Middle frontal gyrus (tissue), 1 donor: ENCODE results near the gene ORM1.

ENCODE experiments used
- DNase-seq: peaks from one replicate; pipeline ENCODE4 v3.0.0-alpha.2; 2015; ENCODE audit warnings: low spot score; ENCODE audit errors: extremely low spot score

Gene ORM1

DNA sequence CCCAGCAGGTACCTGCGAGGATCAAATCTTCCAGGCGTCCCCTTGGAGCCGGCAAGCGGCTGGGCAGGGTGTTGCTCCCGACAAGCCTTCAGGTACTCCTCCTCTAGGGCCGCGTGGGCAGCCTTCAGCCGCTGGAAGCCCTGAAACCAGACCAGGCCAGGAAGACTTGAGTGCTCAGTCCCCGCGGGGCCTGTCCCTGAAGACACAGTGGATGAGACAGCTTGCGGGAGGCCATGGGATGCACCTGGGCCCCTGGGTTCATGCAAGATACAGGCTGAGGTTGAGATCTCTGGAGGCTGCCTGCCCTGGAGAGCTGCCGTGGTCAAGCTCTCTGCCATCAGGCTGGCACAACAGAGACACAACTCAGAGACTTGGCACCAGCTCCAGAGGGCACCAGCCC, 39.5 kb downstream of the ORM1 start:
- no peak for DNase-seq

DNA sequence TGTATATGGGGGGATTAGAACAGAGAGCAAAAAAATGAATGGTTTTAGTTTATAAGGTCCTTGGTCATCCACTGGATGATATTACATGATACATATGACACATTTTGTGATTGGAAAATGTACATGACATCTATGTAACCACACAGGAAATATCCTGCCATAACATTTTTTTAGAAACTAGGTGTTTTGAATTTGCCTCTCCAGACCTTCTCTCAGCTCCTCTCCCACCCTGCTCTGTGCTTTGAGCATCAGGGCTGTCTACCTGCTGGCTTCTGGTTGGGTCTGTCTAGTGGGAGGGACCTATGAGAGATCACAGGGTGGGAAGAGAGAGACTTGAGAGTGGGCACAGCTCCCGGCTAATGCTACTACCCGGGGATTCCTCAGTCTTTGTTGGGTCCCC, 40.5 kb downstream of the ORM1 start:
- no peak for DNase-seq

DNA sequence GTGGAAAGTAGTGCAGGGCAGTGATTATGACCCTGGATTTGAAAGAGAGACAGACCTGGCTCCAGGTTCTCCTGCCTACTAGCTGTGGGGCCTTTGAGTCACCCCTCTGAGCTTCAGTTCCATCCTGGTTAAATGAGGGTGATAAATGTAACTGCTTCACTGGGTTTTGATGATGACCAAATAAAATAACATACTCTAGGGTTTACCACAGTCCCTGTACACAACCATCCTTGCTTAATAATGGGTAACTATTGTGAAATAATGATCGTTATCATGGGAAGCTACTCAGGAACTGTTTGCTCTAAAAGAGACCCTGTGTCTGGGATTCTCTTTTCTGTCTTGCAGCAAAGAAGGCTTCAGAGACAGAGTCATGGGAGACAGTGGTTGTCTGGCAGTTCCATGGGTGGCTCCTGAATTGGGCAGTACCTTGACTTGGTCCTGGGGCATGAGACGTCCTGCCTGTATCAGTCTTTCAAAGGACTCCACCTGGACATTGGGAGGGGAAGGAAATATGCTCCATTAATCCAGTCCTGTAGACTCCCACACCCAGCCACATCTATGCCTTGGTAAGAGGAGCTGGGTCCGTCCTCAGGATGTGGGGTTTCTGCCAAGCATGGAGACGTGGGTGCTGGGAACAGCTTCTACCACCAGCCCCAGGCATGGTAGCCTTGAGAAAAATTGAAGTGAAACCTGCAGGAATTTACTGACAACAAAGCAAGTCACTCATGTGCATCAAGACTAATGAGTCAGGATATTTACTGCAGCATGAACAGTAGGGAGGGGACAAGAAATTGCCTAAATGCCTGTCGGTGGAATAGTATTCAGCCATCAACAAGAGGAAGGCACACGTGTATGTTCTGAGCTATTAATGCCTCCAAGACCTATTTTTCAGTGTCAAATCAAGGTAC, 41.5 kb downstream of the ORM1 start:
- no peak for DNase-seq

DNA sequence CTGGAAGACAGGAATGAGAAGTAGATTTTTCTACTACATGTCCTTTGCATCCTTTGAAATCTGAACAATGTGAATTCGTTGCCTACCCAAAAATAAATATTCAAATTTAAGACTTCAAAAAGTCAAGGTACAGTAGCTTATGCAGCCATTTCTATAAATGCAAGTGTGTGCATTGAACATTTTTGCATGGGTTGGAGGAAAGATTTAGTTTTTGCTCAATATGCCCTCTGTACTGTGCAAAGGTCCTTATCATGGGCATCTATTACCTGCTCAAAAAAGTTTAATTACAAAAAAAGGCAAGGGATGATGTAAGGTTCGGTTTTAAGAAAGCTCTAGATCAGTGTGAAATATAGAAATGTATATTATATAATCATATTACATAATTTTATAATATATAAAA, 42.3 kb downstream of the ORM1 start:
- DNase-seq = no peak

DNA sequence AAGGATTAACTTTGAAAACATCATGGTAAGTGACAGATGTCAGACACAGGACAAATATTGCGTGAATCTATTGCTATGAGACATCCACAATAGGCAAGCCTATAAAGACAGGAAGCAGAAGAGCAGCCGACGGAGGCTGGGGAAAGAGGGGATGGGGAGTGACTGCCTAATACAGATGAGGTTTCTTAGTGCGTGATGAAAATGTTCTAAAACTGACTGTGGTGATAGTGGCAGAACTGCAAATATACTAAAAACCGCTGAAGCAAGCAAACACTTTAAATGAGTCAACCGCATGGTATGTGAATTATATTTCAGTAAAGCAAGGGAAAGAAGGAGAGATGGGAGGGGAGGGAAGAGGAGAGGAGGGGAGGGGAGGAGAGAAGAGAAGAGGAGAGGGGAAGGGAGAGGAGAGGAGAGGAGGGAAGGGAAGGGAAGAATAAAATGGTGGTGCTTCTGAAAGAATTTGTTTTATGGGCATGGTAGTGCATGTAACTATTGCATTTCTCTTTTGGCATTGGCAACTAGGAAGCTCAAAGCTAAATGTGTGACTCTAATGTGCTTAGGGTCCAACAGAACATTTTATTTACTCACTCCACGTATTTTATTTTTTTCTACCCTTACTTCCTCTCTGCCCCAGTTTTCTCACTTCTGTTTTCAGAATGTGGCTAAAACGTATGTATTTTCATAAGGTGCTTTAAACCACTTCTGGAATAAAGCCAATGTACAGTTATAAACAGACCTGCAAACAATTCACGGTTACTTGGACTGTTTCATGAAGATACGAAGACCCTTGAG, 43.6 kb downstream of the ORM1 start:
- DNase-seq = no peak

DNA sequence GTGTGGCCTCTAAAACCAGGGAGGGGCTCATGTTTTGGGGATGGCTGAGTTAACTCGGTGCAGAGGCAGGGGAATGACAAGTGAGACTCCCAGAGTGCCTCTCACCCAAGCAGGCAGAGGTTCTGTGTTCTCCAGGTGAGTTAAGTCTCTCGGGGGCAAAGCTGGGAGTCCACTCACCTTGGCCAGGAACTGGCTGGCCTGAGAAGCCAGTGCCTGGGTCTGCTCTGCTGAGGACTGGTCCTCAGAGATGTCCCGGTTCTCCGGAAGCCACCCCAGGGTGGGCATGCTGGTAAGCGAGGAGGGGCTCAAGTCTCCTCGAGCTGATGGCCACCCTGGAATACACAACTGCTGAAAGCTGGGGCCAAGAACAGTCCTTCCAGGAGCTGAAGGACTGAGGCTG, 44.5 kb downstream of the ORM1 start:
- DNase-seq = no peak

DNA sequence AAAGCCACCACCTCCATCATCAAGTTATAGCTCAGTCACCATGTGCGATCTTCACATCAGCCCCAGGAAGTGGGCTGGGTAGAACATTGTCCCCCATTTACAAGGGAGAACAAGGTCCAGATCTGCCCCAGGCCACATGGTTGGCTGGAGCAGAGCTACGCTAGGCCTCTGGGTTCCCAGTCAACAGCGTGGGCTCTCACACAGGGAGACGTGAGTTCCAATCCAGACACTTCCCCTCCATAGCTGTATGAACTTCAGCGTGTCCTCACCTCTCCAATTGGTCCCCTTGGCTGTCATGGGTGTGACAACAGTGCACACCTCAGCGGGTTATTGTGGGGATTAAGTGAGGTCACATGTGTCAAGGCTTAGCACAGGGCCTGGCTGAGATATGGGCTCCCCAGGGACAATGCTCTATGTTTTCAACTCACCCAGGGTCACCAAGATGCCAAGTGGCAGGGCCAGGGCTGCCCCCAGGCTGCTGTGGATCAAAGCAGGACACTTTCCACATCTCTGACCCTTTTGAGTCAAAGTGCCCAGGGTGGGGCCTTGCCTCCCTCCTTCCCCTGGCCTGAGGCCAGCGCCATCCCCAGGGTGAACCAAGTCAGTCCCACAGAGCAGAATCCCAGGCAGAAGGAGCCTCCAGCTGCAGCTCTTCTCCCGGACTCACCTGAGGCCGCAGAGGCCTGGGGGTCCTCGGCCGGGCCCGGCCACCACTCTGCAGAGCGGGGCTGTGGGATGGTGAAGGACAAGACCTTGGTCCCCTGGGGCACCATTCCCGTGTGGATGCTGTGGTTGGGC, 45.1 kb downstream of the ORM1 start:
- no peak for DNase-seq

DNA sequence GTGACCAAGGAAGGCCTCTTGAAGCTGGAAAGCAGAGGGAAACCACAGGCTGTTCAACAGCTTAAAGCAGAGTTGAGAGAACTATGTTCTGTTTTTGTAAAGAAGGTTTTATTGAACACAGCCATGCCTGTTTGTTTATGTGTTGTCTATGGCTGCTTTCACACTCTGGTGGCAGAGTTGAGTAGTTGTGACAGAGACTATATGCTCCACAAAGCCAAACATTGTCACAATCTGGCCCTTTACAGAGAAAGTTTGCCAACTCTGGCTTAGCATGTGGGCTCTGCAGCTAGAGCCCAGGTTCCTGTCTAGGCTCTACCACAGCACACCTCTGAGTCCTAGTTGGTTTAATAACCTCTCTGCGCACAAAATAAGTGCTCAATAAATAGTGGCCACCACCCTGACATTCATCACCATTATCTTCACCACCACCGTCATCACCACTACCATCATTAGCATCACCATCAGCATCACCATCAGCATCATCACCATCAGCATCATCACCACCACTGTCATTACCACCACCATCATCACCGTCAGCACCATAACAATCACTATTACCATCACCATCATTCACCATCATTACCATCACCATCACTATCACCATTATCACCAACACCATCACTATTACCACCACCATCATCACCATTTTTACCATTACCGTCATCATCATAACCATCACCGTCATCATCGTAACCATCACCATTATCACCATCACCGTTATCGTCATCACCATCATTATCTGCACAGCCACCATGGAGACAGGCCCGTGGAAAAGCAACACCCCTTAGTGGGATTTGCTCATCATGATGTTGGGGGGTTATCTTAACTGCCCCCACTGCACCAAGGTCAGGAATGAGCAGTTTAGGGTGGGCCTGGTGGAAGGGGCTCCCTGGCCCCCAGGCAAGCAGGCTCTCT, 46.6 kb downstream of the ORM1 start:
- no peak for DNase-seq

DNA sequence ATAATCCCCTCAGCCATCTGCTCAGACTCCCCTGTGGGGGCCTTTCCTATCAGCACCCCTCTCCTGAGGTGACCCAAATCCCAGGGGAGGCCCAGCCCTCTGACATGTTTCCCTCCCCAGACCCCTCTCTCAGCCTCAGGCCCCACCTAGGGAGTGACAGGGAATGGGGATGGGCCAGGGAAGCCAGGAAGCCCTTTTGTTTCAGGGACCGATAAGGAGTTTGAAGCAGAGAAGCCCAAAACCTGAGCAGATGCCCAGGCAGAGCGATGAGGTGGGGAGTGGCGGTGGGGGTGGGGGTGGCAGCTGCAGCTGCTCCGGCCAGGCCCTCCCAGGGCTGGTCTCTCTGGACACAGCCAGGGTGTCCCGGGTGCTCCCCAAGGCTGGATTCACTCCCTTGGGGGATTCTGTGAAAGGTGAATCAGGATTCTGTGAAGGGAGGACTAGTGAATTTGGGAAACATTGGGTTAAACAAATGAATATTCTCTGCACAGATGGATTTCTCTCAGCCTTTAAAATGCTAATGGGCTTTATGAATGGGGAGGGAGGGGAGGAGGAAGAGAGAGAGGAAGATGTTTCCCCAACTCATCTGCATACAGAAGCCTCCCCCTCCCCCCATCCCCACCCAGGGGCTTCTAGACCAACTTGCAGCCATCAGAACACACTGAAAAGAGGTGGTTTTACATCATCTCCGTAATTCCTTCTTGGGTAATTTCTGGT, 47.5 kb downstream of the ORM1 start:
- DNase-seq = no peak

DNA sequence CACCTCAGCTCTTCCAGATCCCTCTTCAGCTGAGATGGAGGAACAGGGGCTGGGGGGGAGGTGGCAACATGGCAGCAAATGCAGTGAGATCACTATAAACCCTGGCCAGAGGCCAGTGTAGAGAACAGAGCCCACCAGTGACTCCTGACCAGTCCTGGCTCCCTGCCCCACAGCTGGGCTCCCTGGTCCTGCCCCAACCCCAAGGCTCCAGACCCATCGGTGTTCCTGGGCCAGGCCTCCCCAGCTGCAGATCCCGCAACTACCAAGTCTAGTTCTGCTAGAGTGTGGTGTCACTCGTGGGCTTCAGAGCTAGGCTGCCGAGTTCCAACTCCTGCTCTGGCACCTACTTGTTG, 48.0 kb downstream of the ORM1 start:
- peak; percentile 51 for DNase-seq

DNA sequence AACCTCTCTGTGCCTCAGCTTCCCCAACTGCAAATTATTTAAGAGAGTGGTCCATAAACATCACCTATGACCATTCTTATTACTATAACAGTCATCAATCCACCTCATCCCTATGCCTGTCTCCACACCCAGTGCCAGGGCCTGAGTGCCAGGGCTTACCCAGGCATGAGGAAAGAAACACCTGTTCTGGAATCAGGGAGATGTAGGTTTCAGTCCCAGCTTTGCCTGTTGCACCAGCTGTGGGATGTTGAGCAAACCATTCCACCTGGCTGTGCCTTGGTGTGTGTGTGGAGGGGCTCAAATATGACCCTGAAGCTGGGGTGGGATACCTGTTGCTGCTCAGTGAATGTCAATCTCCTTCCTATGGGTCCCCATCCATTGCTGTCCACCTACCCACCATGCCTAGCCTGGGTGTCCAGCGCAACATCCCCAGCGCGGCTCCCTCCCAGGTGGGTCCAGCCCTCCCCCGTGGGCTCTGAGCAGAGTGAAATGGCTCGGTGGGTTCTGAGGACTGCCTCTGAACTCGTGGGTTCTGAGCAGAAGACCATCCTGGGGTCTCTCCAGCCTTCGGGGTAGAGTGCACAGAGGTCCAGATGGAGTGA, 48.5 kb downstream of the ORM1 start:
- DNase-seq = no peak

DNA sequence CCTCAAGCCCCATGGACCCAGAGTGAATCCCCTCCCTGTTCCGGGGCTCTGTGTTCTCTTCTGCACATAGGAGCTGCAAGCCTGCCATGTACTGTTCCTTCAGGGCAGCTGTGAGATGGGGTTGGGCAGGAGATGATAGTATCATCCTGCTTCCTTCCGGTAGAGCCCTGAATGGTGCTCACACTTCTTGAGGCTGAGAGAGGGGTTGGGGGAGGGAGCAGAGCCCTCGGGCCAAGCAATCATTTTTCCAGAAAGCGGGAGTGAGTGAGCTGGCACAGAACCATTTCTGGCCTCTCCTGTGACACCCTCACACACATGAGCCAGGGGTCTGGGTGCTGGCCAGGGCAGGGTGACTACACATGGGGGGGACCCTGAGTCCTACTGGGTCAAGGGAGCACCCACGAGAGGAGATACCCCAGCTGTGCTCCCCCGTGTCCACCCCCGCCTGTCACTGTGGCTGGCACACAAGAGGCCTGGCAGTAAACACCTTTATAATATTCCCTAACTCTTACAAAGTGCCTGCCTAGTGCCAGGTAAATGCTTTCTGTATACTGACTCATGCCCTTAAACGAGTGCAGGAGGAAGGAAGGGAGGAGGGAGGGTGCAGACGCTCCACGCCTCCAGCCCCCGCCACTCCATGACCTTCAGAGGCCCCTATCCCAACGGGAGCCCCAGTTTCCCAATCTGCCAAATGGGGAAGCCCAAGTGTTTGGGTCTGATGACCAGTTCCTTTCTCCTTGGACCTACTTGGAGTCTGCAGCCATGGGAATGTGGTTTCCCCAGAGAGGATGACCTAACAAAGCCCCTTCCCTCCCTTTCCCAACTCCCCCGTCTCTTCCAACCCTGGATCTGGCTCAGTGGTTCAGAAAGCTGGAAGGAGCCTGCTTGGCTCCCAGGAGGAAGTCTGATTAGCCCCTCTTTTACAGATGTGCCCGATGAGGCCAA, 49.3 kb downstream of the ORM1 start:
- DNase-seq = no peak

DNA sequence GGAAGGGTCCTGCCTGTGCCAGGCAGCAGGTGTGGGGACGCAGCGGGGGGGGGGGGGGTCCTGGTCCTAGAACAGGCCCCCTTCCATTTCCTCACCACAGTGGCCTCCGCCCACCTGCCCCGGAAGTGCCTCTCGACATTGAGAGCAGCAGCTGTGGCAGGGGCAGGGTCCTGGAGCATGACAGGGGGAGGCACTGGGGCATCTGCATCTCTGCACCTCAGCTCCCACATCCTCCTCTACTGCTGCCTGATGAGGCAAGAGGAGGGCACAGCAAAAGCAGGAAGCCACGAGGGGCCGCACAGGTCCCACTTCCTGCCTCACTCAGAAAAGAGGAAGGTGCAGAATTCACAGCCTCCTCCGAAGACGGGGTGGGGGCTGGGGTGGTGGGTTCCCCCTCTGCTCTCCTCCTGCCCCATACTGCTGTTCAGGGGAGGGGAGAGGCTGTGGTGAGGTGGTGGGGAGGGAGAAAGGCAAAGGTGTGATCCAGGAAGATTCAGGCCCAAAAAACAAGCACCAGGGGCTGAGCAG, 50.1 kb downstream of the ORM1 start:
- DNase-seq = no peak

DNA sequence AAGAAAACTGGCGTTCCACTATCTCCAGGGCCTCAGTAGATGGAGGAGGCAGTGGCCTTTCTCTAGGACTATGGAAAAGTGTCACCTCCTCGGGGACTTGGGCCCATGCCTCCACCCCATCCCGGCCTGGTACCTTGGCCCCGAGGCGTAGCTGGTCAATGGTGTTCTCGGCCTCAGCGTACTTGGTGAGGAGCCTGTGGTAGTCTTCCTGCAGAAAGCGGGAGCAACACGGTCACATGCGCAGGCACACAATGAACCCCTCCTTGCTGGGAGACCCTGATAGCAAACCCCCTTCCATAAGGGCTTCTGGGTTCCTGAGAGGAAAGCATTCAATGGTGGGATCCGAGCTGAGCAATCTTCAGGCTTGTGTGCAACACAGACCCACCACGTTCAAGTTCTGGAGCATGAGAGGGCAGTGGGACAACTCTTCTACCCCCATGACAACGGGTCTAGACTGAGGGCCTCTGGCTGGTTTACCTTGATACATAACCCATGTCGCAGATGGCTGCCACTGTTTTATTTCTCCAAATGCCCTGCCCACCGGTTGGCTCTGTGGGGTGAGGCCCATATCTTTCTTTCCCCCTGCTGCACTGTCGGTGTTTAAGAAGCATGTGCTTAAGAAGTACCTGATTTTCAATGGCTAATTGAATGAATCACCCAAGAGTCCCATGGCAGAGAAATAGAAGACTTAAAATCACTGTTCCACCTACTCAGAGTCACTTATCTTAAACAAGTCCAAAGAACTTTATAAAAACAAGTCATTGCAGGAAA, 51.2 kb downstream of the ORM1 start:
- no peak for DNase-seq

DNA sequence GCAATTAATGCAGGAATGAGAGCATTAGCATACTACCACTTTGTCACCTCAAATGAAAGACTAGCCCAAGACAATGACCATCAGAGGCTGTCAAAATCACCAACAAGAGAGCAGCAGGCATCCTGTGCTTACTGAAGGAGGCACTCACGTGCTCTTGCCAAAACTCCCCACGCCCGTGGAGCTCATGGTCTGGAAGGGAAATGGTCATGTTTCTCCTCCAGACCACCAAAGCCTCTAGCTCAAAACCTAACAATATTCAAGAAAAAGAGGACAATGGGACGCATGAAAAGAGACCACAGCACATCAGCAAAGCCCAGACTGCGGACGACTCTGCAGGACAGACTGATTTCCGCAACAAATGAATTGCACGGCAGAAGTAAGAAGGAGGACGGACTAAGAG, 52.0 kb downstream of the ORM1 start:
- no peak for DNase-seq

DNA sequence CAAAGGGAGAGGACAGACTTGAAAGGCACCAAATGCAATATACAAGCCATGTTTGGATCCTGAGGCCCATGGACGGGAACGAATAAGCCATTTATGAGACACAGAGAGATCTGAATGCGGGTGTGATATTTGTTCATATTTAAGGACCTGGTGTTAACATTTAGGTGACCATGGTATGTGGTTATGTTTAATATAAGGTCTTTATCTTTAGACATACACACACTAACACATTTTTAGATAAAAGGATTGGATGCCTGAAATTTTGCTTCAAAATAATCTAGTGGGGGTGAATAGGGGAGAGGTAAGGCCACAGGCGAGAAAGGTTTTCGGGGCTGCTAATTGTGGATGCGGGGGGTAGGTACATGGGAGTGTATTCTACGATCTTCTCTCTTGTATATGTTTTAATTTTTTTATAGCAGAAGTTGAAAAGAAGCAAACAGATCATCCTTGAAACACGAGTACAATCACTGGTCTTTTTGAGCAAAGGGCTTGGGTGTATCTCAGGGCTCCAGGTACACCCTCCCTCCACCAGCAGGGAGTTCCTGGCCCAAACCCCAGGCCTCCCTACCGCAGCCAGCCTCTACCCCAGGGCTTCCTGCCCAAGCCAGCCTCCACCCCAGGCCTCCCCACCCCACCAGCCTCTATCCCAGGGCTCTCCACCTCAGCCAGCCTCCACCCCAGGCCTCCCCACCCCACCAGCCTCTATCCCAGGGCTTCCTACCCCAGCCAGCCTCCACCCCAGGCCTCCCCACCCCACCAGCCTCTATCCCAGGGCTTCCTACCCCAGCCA, 52.7 kb downstream of the ORM1 start:
- no peak for DNase-seq
